ENCODE measurements around the gene ATP10A. TPM values are rescaled to one million over a fixed set of nuclear protein-coding genes. Genes with fewer than 3 reads are reported as not detected.

The ATP10A gene
- total RNA-seq, 1 experiment from 2014 or later: 2.1 TPM

- no peak overlapping the region for H3K27ac Mint-ChIP-seq
- TF ChIP-seq STAT6 (CRISPR knock-in tag; conservative IDR thresholded peaks at IDR 0.05; ENCODE audit: low read depth): no peak
- DNase-seq (ENCODE audit: low spot score) (no peak), ATAC-seq (no peak)
- no peak overlapping the region for H3K4me3 Mint-ChIP-seq
- no peaks in the 10 kb centered on the region for H3K9me3 Mint-ChIP-seq
- POLR2A ChIA-PET: no interaction called here
- no peaks in the 10 kb centered on the region for H3K27me3 Mint-ChIP-seq (ENCODE audit: low read depth)
- H3K4me1 Mint-ChIP-seq: peaks cover 15% of the 10 kb centered on the region
- CTCF ChIA-PET: interaction anchor here (1.3 kb wide), 1 partner anchor 9 kb away, joined by 6 read pairs; no protein-coding TSS in a partner anchor
- no peaks in the 10 kb centered on the region for H3K36me3 Mint-ChIP-seq
Observed at GRCh38 chr15:25700916-25701315, 162.2 kb downstream of the ATP10A start.

- no peak overlapping the region for H3K27ac Mint-ChIP-seq
- ATAC-seq: no peak
- no peak for TF ChIP-seq SMAD3 (CRISPR knock-in tag; IDR thresholded peaks at IDR 0.05; ENCODE audit: borderline replicate concordance)
- TF ChIP-seq IRF2 (CRISPR knock-in tag; IDR thresholded peaks at IDR 0.05; ENCODE audit: borderline replicate concordance, low read depth): no peak
- H3K9me3 Mint-ChIP-seq: no peaks in the 10 kb centered on the region
- H3K4me1 Mint-ChIP-seq: peaks cover 19% of the 10 kb centered on the region
- DNase-seq (ENCODE audit: low spot score): no peak
- no peaks in the 10 kb centered on the region for H3K27me3 Mint-ChIP-seq (ENCODE audit: low read depth)
- ChIA-PET POLR2A (no interaction called here), CTCF (interaction anchor here (0.7 to 4.2 kb wide), 3 partner anchors 12 to 189 kb away, joined by 3 to 31 read pairs (median 6); no protein-coding TSS in a partner anchor)
- H3K36me3 Mint-ChIP-seq: no peaks in the 10 kb centered on the region
- no peak overlapping the region for H3K4me3 Mint-ChIP-seq
Observed at GRCh38 chr15:25697586-25697985, 165.5 kb downstream of the ATP10A start.

GRCh38 chr15:25695875-25696760, 167.0 kb downstream of the ATP10A start:
- Mint-ChIP-seq H3K36me3 (no peaks in the 10 kb centered on the region), H3K27me3 (ENCODE audit: low read depth) (no peaks in the 10 kb centered on the region), H3K4me3 (no peak overlapping the region), H3K27ac (peak overlapping the region; percentile 28; the same call in 1 of the 2 replicates), H3K4me1 (peaks cover 30% of the 10 kb centered on the region), H3K9me3 (no peaks in the 10 kb centered on the region)
- ATAC-seq (no peak), DNase-seq (ENCODE audit: low spot score) (no peak)
- ChIA-PET POLR2A (no interaction called here), CTCF (interaction anchor here (1.0 to 4.2 kb wide), 5 partner anchors 14 to 400 kb away, joined by 3 to 31 read pairs (median 6); no protein-coding TSS in a partner anchor)
- TF ChIP-seq RELA (CRISPR knock-in tag; IDR thresholded peaks at IDR 0.05; ENCODE audit: borderline replicate concordance) (no peak), E2F1 (CRISPR knock-in tag; IDR thresholded peaks at IDR 0.05) (no peak), ATF6 (CRISPR knock-in tag; IDR thresholded peaks at IDR 0.05) (no peak), HMGA2 (CRISPR knock-in tag; IDR thresholded peaks at IDR 0.05) (no peak), NFYB (CRISPR knock-in tag; conservative IDR thresholded peaks at IDR 0.05; ENCODE audit: low read depth) (no peak), FOXJ3 (CRISPR knock-in tag; IDR thresholded peaks at IDR 0.05; ENCODE audit: borderline replicate concordance) (no peak), MLX (CRISPR knock-in tag; IDR thresholded peaks at IDR 0.05) (no peak), PREB (CRISPR knock-in tag; IDR thresholded peaks at IDR 0.05; ENCODE audit: borderline replicate concordance) (no peak), ZNF219 (CRISPR knock-in tag; IDR thresholded peaks at IDR 0.05; ENCODE audit: borderline replicate concordance) (no peak), GTF2I (CRISPR knock-in tag; conservative IDR thresholded peaks at IDR 0.05) (no peak), ZNF281 (CRISPR knock-in tag; IDR thresholded peaks at IDR 0.05) (no peak), ZNF512 (CRISPR knock-in tag; IDR thresholded peaks at IDR 0.05; ENCODE audit: borderline replicate concordance) (no peak), FOXK1 (CRISPR knock-in tag; IDR thresholded peaks at IDR 0.05) (no peak), NR1H2 (CRISPR knock-in tag; IDR thresholded peaks at IDR 0.05) (no peak)

All from WTC11 (cell line).